NB4 (cell line): ENCODE results near the gene NFIA.

ENCODE experiments used
- DNase-seq: peaks from one replicate; pipeline ENCODE4 v3.0.0; 2010; ENCODE audit warnings: low read depth
- H3K4me3 ChIP-seq: one replicate; pipeline ENCODE4 v1.5.1; 2011; ENCODE audit warnings: mild to moderate bottlenecking, low read depth, low read length, moderate library complexity
- CTCF ChIP-seq: IDR thresholded peaks from one replicate; pipeline ENCODE4 v1.5.1; 2012; ENCODE audit warnings: low read depth, low read length
- MAX ChIP-seq: IDR thresholded peaks from 2 replicates; pipeline ENCODE4 v1.6.1; 2011; ENCODE audit warnings: low read depth, low read length
- MYC ChIP-seq: IDR thresholded peaks from 2 replicates; pipeline ENCODE4 v1.6.1; 2011; ENCODE audit warnings: low read depth, low read length
- POLR2A ChIP-seq: IDR thresholded peaks from 2 replicates; pipeline ENCODE4 v1.6.1; 2011; ENCODE audit warnings: mild to moderate bottlenecking; ENCODE audit not compliant: insufficient read length; ENCODE audit errors: extremely low read depth

Gene NFIA

GRCh38 chr1:61104220-61104671 lies 21.9 kb downstream of the NFIA start:
- no peak for DNase-seq
- no peak for TF ChIP-seq POLR2A
- TF ChIP-seq MYC, result no peak
- TF ChIP-seq MAX, result no peak
- TF ChIP-seq CTCF, result no peak
- H3K4me3 ChIP-seq, result no peak overlapping the region

GRCh38 chr1:61107638-61108037 lies 25.3 kb downstream of the NFIA start:
- no peak overlapping the region for H3K4me3 ChIP-seq
- DNase-seq, result no peak
- TF ChIP-seq POLR2A (no peak), CTCF (no peak), MAX (no peak), MYC (no peak)

GRCh38 chr1:61109158-61109557 lies 26.8 kb downstream of the NFIA start:
- no peak for TF ChIP-seq POLR2A
- TF ChIP-seq MYC, result no peak
- no peak for TF ChIP-seq MAX
- no peak for TF ChIP-seq CTCF
- no peak for DNase-seq
- no peak overlapping the region for H3K4me3 ChIP-seq

- no peak for DNase-seq
- no peak overlapping the region for H3K4me3 ChIP-seq
- TF ChIP-seq MAX (no peak), POLR2A (no peak), CTCF (no peak)
These were observed 27.5 kb downstream of the NFIA start for GRCh38 chr1:61109910-61110309.

- no peak for TF ChIP-seq POLR2A
- TF ChIP-seq CTCF, result no peak
- no peak for TF ChIP-seq MAX
- no peak for TF ChIP-seq MYC
- no peak overlapping the region for H3K4me3 ChIP-seq
- DNase-seq, result no peak
These were observed 28.2 kb downstream of the NFIA start for GRCh38 chr1:61110554-61110953.
